Cardiac fibroblast (primary cell): ENCODE results near the gene RNU5D-1.

Experiments used
- DNase-seq, 2 donors: peaks; one replicate each; pipeline versions ENCODE4 v3.0.0 to v3.0.0-alpha.2; 2010; ENCODE audit warnings: low read depth in 2 of 2
- H3K4me3 ChIP-seq, 2 donors: replicated peaks in 1 of 2; 1 replicate in 1 of 2; 2 replicates in 1 of 2; pipeline ENCODE4 v1.5.1; 2011; ENCODE audit warnings: low read depth in 2 of 2, low read length in 2 of 2, mild to moderate bottlenecking in 2 of 2, moderate library complexity in 1 of 2
- CTCF ChIP-seq: IDR thresholded peaks from one replicate; pipeline ENCODE4 v1.5.1; 2011; ENCODE audit warnings: low read depth, mild to moderate bottlenecking, low read length, inconsistent platforms

RNU5D-1 gene

GRCh38 chr1:44689447-44689765 lies 41.6 kb downstream of the RNU5D-1 start:
- H3K4me3 ChIP-seq, result no peak overlapping the region
- DNase-seq, result no peak
- no peak for TF ChIP-seq CTCF

GRCh38 chr1:44688760-44689446 lies 42.1 kb downstream of the RNU5D-1 start:
- TF ChIP-seq CTCF, result no peak
- DNase-seq, result no peak
- H3K4me3 ChIP-seq, result no peak overlapping the region

GRCh38 chr1:44685881-44686280 lies 45.1 kb downstream of the RNU5D-1 start:
- no peak overlapping the region for H3K4me3 ChIP-seq
- no peak for DNase-seq
- no peak for TF ChIP-seq CTCF

GRCh38 chr1:44685218-44685617 lies 45.8 kb downstream of the RNU5D-1 start:
- no peak overlapping the region for H3K4me3 ChIP-seq
- no peak for DNase-seq
- no peak for TF ChIP-seq CTCF

- no peak for DNase-seq
- H3K4me3 ChIP-seq, result no peak overlapping the region
- TF ChIP-seq CTCF, result no peak
Measured at GRCh38 chr1:44684525-44684924, 46.4 kb downstream of the RNU5D-1 start.

- no peak for DNase-seq
- H3K4me3 ChIP-seq, result no peak overlapping the region
- TF ChIP-seq CTCF, result no peak
Measured at GRCh38 chr1:44682883-44683265, 48.1 kb downstream of the RNU5D-1 start.
